GM19035 (cell line): Measurements from ENCODE around the gene CWC15.
"Not testable (repeated sequence)": the region's sequence is repeated elsewhere in the genome, so short reads cannot be mapped to it uniquely, and the experiment has no call there.

Source experiments
- ATAC-seq: cut with Tn5 transposase; IDR thresholded peaks from one replicate; pipeline ENCODE4 v1.9.1; 2021; ENCODE audit not compliant: unreplicated experiment

Gene CWC15

DNA sequence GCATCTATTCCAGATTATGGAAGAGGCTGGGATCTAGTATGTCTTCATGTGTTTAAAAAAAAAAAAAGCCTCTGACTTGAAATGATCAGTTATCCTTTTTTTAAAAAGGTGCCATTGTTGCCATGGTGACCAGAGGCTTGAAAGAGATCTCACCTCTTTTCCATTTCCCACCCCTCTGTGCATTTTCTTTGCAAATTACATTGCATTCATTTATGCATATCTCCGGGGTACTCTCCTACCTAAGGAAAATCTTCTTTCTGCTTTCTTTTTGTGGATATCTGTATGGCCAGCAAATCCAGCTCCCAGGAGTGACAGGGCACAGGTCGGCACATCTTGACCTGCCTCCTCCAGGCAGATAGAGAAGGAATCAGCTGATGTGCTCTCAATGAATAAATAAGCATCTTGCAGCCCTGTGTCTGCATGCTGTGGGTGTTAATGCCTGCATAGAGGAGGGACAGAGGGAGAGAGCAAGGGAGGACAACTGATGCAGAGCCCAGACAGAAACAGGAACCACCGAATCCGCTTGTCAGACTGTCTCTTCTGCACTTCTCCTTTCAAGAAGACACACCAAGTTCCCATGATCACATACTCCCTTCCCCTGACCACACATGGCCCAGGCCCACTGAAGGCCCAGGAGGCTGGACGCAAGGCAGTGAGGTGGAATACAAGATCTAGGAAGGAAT is 50.9 kb downstream of the CWC15 start:
- no peak for ATAC-seq

DNA sequence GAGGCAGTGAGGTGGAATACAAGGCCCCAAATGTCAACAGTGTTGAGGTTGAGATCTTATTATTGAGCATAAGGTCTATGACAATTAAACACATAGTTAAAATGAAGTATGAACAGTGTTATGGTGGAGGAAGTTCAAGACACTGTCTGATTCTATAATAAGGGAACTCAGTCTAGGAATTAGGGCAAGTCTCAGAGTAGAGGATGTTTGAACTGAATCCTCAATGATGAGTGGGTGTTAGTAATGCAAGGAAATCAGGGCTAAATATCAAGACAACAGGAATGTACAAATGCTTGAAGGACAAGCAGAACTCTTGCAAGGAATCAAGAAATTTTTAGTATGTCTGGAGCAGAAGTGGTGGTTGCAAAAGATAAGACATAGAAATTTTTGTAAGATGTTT is 53.0 kb downstream of the CWC15 start:
- ATAC-seq, result no peak

DNA sequence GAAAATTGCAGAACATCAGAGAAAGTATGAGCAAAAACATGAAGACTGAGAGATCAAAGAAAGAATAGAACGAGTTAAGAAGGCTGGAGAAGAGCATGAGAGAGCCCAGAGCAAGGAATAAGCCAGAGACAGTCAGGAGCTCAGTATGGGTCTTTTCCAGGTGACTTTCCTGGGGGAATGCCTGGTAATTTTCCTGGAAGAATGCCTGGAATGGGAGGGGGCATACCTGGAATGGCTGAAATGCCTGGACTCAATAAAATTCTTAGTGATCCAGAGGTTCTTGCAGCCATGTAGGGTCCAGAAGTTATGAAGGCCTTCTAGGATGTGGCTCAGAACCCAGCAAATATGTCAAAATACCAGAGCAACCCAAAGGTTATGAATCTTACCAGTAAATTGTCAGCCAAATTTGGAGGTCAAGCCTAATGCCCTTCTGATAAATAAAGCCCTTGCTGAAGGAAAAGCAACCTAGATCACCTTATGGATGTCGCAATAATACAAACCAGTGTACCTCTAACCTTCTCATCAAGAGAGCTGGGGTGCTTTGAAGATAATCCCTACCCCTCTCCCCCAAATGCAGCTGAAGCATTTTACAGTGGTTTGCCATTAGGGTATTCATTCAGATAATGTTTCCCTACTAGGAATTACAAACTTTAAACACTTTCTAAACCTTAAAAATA is 59.5 kb downstream of the CWC15 start:
- ATAC-seq, result not testable (repeated sequence)

DNA sequence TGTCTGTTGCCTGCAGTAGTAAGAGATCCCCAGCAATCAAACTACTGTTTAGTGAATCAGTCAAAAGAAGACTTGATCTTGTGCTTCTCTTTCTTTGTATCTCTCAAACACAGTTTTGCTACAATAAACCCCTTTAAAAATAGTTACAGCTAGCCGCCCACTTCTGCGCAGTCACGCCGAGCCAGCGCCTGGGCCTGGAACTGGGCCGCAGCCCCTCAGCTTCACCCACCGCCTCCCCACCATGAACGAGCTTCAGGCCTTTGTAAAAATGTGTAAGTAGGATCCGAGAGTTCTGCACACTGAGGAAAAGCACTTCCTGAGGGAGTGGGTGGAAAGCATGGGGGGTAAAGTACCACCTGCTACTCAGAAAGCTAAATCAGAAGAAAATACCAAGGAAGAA is 60.5 kb downstream of the CWC15 start:
- no peak for ATAC-seq
